ENCODE data around the gene TOR2A. TPM values are rescaled to one million over a fixed set of nuclear protein-coding genes. Genes with fewer than 3 reads are reported as not detected.

The TOR2A gene
- total RNA-seq, 1 donor from 2014 or later = 21.9 TPM

GRCh38 chr9:127746959-127747569 lies 12.0 kb upstream of the TOR2A start:
- Mint-ChIP-seq H3K36me3 (no peaks in the 10 kb centered on the region), H3K4me1 (ENCODE audit: unreplicated experiment) (peaks cover 4% of the 10 kb centered on the region), H3K9me3 (no peaks in the 10 kb centered on the region), H3K27ac (no peak overlapping the region), H3K27me3 (peaks cover 19% of the 10 kb centered on the region), H3K4me3 (no peak overlapping the region)
- TF ChIP-seq CTCF (conservative IDR thresholded peaks at IDR 0.05) = no peak
- no peak for DNase-seq (ENCODE audit: extremely low spot score, unreplicated experiment)

GRCh38 chr9:127744398-127745110 lies 9.5 kb upstream of the TOR2A start:
- Mint-ChIP-seq H3K9me3 (no peaks in the 10 kb centered on the region), H3K4me3 (no peak overlapping the region), H3K27me3 (peaks cover 11% of the 10 kb centered on the region), H3K27ac (no peak overlapping the region), H3K36me3 (no peaks in the 10 kb centered on the region), H3K4me1 (ENCODE audit: unreplicated experiment) (peaks cover 10% of the 10 kb centered on the region)
- no peak for TF ChIP-seq CTCF (conservative IDR thresholded peaks at IDR 0.05)
- no peak for DNase-seq (ENCODE audit: extremely low spot score, unreplicated experiment)

GRCh38 chr9:127742435-127743088 lies 7.5 kb upstream of the TOR2A start:
- H3K36me3 Mint-ChIP-seq = no peaks in the 10 kb centered on the region
- no peak for TF ChIP-seq CTCF (conservative IDR thresholded peaks at IDR 0.05)
- peak overlapping the region; percentile 56 for H3K27ac Mint-ChIP-seq
- H3K27me3 Mint-ChIP-seq = peaks cover 11% of the 10 kb centered on the region
- H3K4me1 Mint-ChIP-seq (ENCODE audit: unreplicated experiment) = peaks cover 10% of the 10 kb centered on the region
- no peaks in the 10 kb centered on the region for H3K9me3 Mint-ChIP-seq
- H3K4me3 Mint-ChIP-seq = peak overlapping the region; percentile 84
- DNase-seq (ENCODE audit: extremely low spot score, unreplicated experiment) = peak; percentile 83

- Mint-ChIP-seq H3K36me3 (no peaks in the 10 kb centered on the region), H3K27ac (peak overlapping the region; percentile 56), H3K27me3 (peaks cover 11% of the 10 kb centered on the region), H3K9me3 (no peaks in the 10 kb centered on the region), H3K4me3 (peak overlapping the region; percentile 84), H3K4me1 (ENCODE audit: unreplicated experiment) (peaks cover 10% of the 10 kb centered on the region)
- DNase-seq (ENCODE audit: extremely low spot score, unreplicated experiment) = no peak
- TF ChIP-seq CTCF (conservative IDR thresholded peaks at IDR 0.05) = no peak
These were observed 6.8 kb upstream of the TOR2A start for GRCh38 chr9:127741831-127742434.

- Mint-ChIP-seq H3K27me3 (peaks cover 11% of the 10 kb centered on the region), H3K4me3 (no peak overlapping the region), H3K36me3 (no peaks in the 10 kb centered on the region), H3K4me1 (ENCODE audit: unreplicated experiment) (peaks cover 15% of the 10 kb centered on the region), H3K9me3 (no peaks in the 10 kb centered on the region), H3K27ac (no peak overlapping the region)
- TF ChIP-seq CTCF (conservative IDR thresholded peaks at IDR 0.05) = no peak
- no peak for DNase-seq (ENCODE audit: extremely low spot score, unreplicated experiment)
These were observed 4.7 kb upstream of the TOR2A start for GRCh38 chr9:127739614-127740330.

Data from type B pancreatic cell (in vitro differentiated cells).